Measurements from ENCODE around the gene MDN1. TPM values are rescaled to one million over a fixed set of nuclear protein-coding genes. Genes with fewer than 3 reads are reported as not detected.

Gene MDN1
- total and polyA plus RNA-seq, 2 of the 13 experiments (the other 11 are each of a cell fraction or from before 2014, with no cell fraction given): 18.8 to 52.9 TPM

DNA sequence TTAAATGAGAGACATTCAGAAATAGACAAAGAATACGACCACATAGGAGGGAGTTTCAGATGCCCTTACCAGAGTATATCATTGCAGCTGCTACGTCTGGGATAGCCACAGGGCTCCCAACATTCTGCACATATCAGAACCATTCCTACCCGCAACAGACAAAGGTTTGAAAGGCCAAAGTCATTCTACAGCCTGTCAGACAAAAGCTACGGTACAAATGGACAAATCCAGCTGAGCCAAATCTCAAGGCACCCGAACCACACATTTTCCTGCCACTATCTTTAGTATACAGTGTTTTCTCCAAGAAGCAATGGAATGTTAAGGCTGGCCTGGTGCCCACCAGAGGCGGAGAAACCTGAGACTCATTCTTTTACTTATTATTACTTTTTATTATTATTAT lies 150.6 kb downstream of the MDN1 start:
- Histone ChIP-seq H2AFZ (ENCODE audit: low read length) (no peak overlapping the region), H3K27me3 (ENCODE audit: control insufficient read depth in 1 of 2, insufficient read depth in 2 of 2, low read length in 2 of 2) (no peaks in the 10 kb centered on the region), H3K4me3 (replicated peaks in 1 of 3; ENCODE audit: insufficient read depth in 1 of 3, low read depth in 2 of 3, low read length in 3 of 3) (no peak overlapping the region), H3K4me2 (ENCODE audit: low read depth, low read length) (no peak overlapping the region), H3K4me1 (ENCODE audit: insufficient read depth, low read length) (no peaks in the 10 kb centered on the region), H3K27ac (ENCODE audit: extremely low read length, insufficient read depth, low read length) (no peak overlapping the region), H3K36me3 (replicated peaks in 1 of 2; ENCODE audit: control insufficient read depth in 1 of 2, insufficient read depth in 2 of 2, low read length in 2 of 2) (peaks cover 13 to 69% of the 10 kb centered on the region in 2 experiments), H4K20me1 (ENCODE audit: insufficient read depth, low read length) (no peaks in the 10 kb centered on the region), H3K9ac (ENCODE audit: insufficient read depth, low read depth, low read length) (no peak overlapping the region), H3K79me2 (ENCODE audit: insufficient read depth, low read length) (no peaks in the 10 kb centered on the region), H3K9me3 (ENCODE audit: low read length) (no peaks in the 10 kb centered on the region)
- WGBS (ENCODE audit: low lambda C conversion rate): 81% methylated on average over 6 of the region's 6 CpGs
- POLR2A ChIA-PET: no interaction called here
- in situ Hi-C loops (cut with HindIII; ENCODE audit: extremely low pct_ligation_motif_present, low pct_unique_long_range_greater_than_20kb) (no loop called here), intact Hi-C loops (cut with micrococcal nuclease; ENCODE audit: unreplicated experiment) (no loop called here)
- TF ChIP-seq DBP (CRISPR knock-in tag; IDR thresholded peaks at IDR 0.05; ENCODE audit: not compliant biosample characterization): no peak
- ATAC-seq (no peak), FAIRE-seq (no peak), DNase-seq (ENCODE audit: low spot score) (no peak)
- CTCF ChIA-PET (ENCODE audit: low intra/inter-chr PET ratio, low total read pairs): no interaction called here
- BruUV-seq (replicated peaks): no TSS peak

- Histone ChIP-seq H4K20me1 (ENCODE audit: insufficient read depth, low read length) (no peaks in the 10 kb centered on the region), H2AFZ (ENCODE audit: low read length) (no peak overlapping the region), H3K4me2 (ENCODE audit: low read depth, low read length) (no peak overlapping the region), H3K9ac (ENCODE audit: insufficient read depth, low read depth, low read length) (no peak overlapping the region), H3K79me2 (ENCODE audit: insufficient read depth, low read length) (no peaks in the 10 kb centered on the region), H3K36me3 (replicated peaks in 1 of 2; ENCODE audit: control insufficient read depth in 1 of 2, insufficient read depth in 2 of 2, low read length in 2 of 2) (peaks cover 10 to 68% of the 10 kb centered on the region in 2 experiments), H3K27me3 (ENCODE audit: control insufficient read depth in 1 of 2, insufficient read depth in 2 of 2, low read length in 2 of 2) (no peaks in the 10 kb centered on the region), H3K9me3 (ENCODE audit: low read length) (no peaks in the 10 kb centered on the region), H3K27ac (ENCODE audit: extremely low read length, insufficient read depth, low read length) (no peak overlapping the region), H3K4me1 (ENCODE audit: insufficient read depth, low read length) (no peaks in the 10 kb centered on the region), H3K4me3 (replicated peaks in 1 of 3; ENCODE audit: insufficient read depth in 1 of 3, low read depth in 2 of 3, low read length in 3 of 3) (no peak overlapping the region)
- ChIA-PET CTCF (ENCODE audit: low intra/inter-chr PET ratio, low total read pairs) (no interaction called here), POLR2A (no interaction called here)
- in situ Hi-C loops (cut with HindIII; ENCODE audit: extremely low pct_ligation_motif_present, low pct_unique_long_range_greater_than_20kb): no loop called here
- no TSS peak for BruUV-seq (replicated peaks)
- intact Hi-C loops (cut with micrococcal nuclease; ENCODE audit: unreplicated experiment): no loop called here
- WGBS (ENCODE audit: low lambda C conversion rate): over 99% methylated on average over 5 of the region's 5 CpGs
- no peak for ATAC-seq
- no peak for DNase-seq (ENCODE audit: low spot score)
- no peak for FAIRE-seq
- TF ChIP-seq ZSCAN30 (CRISPR knock-in tag; IDR thresholded peaks at IDR 0.05) (no peak), ZBTB3 (CRISPR knock-in tag; IDR thresholded peaks at IDR 0.05; ENCODE audit: borderline replicate concordance, low read depth) (no peak), EEA1 (CRISPR knock-in tag; IDR thresholded peaks at IDR 0.05; ENCODE audit: borderline replicate concordance) (no peak), HNRNPK (IDR thresholded peaks at IDR 0.05; ENCODE audit: low read depth, low read length, poor library complexity, severe bottlenecking) (no peak), POLR2G (IDR thresholded peaks at IDR 0.05; ENCODE audit: low read depth, low read length) (no peak), ZNF646 (CRISPR knock-in tag; IDR thresholded peaks at IDR 0.05) (no peak), STAG1 (CRISPR knock-in tag; IDR thresholded peaks at IDR 0.05) (no peak), BRF2 (CRISPR knock-in tag; IDR thresholded peaks at IDR 0.05) (no peak)
Measured at GRCh38 chr6:89667872-89668556, 151.6 kb downstream of the MDN1 start.

Data from HepG2 (cell line).